Peyer's patch (tissue), 4 donors: ENCODE measurements around the gene CDC20. TPM values are rescaled to one million over a fixed set of nuclear protein-coding genes. Genes with fewer than 3 reads are reported as not detected.

ENCODE experiments used
- DNase-seq, 3 donors: peaks; one replicate each; pipeline ENCODE4 v3.0.0-alpha.2; 2017 to 2019
- H3K27ac ChIP-seq, 4 donors: fragments of 200-600 bp; sonication (generic); one replicate each; pipeline ENCODE4 v1.5.1; 2016 to 2019
- H3K27me3 ChIP-seq, 2 donors: fragments of 200-600 bp; sonication (generic); one replicate each; pipeline ENCODE4 v1.5.1; 2019
- H3K36me3 ChIP-seq, 3 donors: fragments of 200-600 bp; sonication (generic); one replicate each; pipeline ENCODE4 v1.5.1; 2016 to 2019
- H3K4me1 ChIP-seq, 4 donors: fragments of 200-600 bp; sonication (generic); one replicate each; pipeline ENCODE4 v1.5.1; 2016 to 2019
- H3K4me3 ChIP-seq, 4 donors: fragments of 200-600 bp; sonication (generic); 1 replicate in 3 of 4; 2 replicates in 1 of 4; pipeline ENCODE4 v1.5.1; 2016 to 2019; ENCODE audit warnings: mild to moderate bottlenecking in 1 of 4
- H3K9me3 ChIP-seq, 4 donors: fragments of 200-600 bp; sonication (generic); one replicate each; pipeline ENCODE4 v1.5.1; 2016 to 2019; ENCODE audit warnings: mild to moderate bottlenecking in 1 of 4
- CTCF ChIP-seq, 6 experiments: fragments of 450-650 bp in 4 of 6; fragments of 200-600 bp in 2 of 6; sonication (generic) in 1 of 6; IDR thresholded peaks; one replicate each; pipeline ENCODE4 v1.5.1; 2017 to 2019; ENCODE audit warnings: antibody characterized with exemption in 6 of 6, mild to moderate bottlenecking in 3 of 6, moderate library complexity in 1 of 6
- POLR2A ChIP-seq, 2 donors: fragments of 450-650 bp; IDR thresholded peaks; one replicate each; pipeline ENCODE4 v1.5.1; 2017; ENCODE audit warnings: antibody characterized with exemption in 2 of 2, mild to moderate bottlenecking in 2 of 2, moderate library complexity in 2 of 2
- total RNA-seq, 4 donors: library from RNA; depleted of rRNA; stranded (reverse); fragments of >200 nt; gene quantifications; one replicate each; pipeline ENCODE4 v1.1.0, GENCODE V29; 2016

CDC20 gene
- total RNA-seq, 4 donors from 2014 or later: 3.4 to 14.9 (median 6.3) TPM

GRCh38 chr1:43317817-43318471, 40.8 kb upstream of the CDC20 start:
- H3K4me1 ChIP-seq: no peaks in the 10 kb centered on the region
- no peak for DNase-seq

GRCh38 chr1:43318831-43319230, 40.0 kb upstream of the CDC20 start:
- Histone ChIP-seq H3K27ac (no peak overlapping the region), H3K4me1 (no peaks in the 10 kb centered on the region), H3K36me3 (no peaks in the 10 kb centered on the region), H3K9me3 (no peaks in the 10 kb centered on the region), H3K27me3 (no peaks in the 10 kb centered on the region), H3K4me3 (no peak overlapping the region)
- no peak for DNase-seq
- TF ChIP-seq CTCF (IDR thresholded peaks at IDR 0.05): no peak

More at GRCh38 chr1:43317817-43318471, 40.8 kb upstream of the CDC20 start:
- TF ChIP-seq CTCF (IDR thresholded peaks at IDR 0.05): no peak
- no peak for TF ChIP-seq POLR2A (IDR thresholded peaks at IDR 0.05)
- no peaks in the 10 kb centered on the region for H3K36me3 ChIP-seq
- no peaks in the 10 kb centered on the region for H3K9me3 ChIP-seq
- H3K27ac ChIP-seq: no peak overlapping the region
- no peaks in the 10 kb centered on the region for H3K27me3 ChIP-seq
- H3K4me3 ChIP-seq: no peak overlapping the region

GRCh38 chr1:43319288-43319687, 39.5 kb upstream of the CDC20 start:
- Histone ChIP-seq H3K27me3 (no peaks in the 10 kb centered on the region), H3K36me3 (no peaks in the 10 kb centered on the region), H3K27ac (no peak overlapping the region), H3K4me3 (no peak overlapping the region), H3K9me3 (no peaks in the 10 kb centered on the region), H3K4me1 (no peaks in the 10 kb centered on the region)
- TF ChIP-seq CTCF (IDR thresholded peaks at IDR 0.05) (no peak), POLR2A (IDR thresholded peaks at IDR 0.05) (no peak)
- DNase-seq: no peak

DNA sequence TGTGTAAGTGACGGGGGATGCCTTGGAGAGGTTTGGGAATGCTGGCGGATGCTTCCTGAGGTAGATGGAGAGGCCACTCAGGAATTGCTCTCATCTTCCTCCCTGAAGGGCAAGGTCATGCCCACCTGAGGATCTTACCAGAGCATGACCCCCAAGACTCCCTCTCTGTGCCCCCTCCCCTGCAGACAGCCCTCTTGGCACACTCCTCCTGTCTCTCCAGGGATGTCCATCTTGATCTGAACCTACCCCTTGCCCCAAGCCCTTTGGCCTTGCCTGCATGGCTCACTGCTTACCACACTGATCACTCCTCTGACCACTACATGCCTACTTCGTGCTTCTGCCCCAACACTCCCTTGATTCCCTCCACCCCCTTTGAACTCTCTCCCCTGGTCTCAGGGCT, 39.0 kb upstream of the CDC20 start:
- H3K27ac ChIP-seq: no peak overlapping the region
- no peaks in the 10 kb centered on the region for H3K4me1 ChIP-seq
- no peaks in the 10 kb centered on the region for H3K27me3 ChIP-seq
- no peak overlapping the region for H3K4me3 ChIP-seq
- H3K9me3 ChIP-seq: no peaks in the 10 kb centered on the region
- H3K36me3 ChIP-seq: no peaks in the 10 kb centered on the region
- TF ChIP-seq CTCF (IDR thresholded peaks at IDR 0.05) (no peak), POLR2A (IDR thresholded peaks at IDR 0.05) (no peak)
- DNase-seq: no peak

DNA sequence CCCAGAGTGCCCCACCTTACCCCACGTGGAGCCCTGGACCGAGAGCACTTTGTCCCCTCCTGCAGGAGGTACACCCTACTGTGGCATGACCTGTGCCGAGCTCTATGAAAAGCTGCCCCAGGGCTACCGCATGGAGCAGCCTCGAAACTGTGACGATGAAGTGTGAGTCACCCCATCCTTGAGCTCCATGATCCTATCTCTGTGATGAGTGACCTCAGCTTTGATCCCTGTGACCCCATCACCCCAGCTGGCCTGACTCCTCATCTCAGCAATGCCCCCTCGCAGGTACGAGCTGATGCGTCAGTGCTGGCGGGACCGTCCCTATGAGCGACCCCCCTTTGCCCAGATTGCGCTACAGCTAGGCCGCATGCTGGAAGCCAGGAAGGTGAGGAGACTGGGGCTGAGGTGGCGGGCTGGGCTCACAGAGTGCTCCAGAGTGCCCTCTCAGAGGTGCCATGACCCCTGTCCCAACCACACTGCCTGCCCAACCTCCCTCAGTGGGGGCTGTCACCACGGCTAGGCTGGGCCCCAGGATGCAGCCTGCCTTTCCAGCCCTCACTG, 37.4 kb upstream of the CDC20 start:
- no peak overlapping the region for H3K4me3 ChIP-seq
- no peaks in the 10 kb centered on the region for H3K36me3 ChIP-seq
- H3K27ac ChIP-seq: no peak overlapping the region
- H3K4me1 ChIP-seq: no peaks in the 10 kb centered on the region
- H3K27me3 ChIP-seq: no peaks in the 10 kb centered on the region
- TF ChIP-seq CTCF (IDR thresholded peaks at IDR 0.05) (no peak), POLR2A (IDR thresholded peaks at IDR 0.05) (no peak)
- H3K9me3 ChIP-seq: no peaks in the 10 kb centered on the region
- no peak for DNase-seq
